ENCODE results near the gene C8G. TPM values are rescaled to one million over a fixed set of nuclear protein-coding genes. Genes with fewer than 3 reads are reported as not detected.

The C8G gene
- total and polyA plus RNA-seq, 2 of the 4 experiments (the other 2 are of a cell fraction), result 0.80 TPM; not detected in 1

DNA sequence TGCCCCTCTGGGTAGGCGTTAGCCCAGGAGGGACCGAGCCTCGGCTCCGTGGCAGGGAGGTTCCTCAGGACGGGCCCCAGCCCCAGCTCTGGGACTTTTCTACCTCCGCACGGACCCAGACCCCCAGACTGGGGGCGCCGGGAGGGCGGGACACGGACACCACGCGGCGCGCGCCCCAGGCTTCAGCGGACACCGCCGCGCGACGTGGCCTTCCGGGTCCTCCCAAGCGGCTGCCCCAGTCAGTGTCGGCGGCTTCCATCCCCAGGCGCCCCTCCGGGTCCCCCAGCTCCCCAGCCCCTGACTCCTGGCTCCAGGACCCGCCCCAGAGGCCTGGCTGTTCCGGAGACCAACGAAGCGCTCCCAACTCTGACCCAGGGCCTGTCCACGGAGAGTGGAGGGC lies 40.8 kb downstream of the C8G start:
- Histone ChIP-seq H3K9me1 (ENCODE audit: insufficient read depth, low read length) (no peaks in the 10 kb centered on the region), H4K8ac (ENCODE audit: low read depth in 2 of 2, low read length in 2 of 2) (no peak overlapping the region), H2AK9ac (replicated peaks; ENCODE audit: low read depth, low read length, poor library complexity) (no peak overlapping the region), H2BK20ac (ENCODE audit: low read depth, low read length) (no peak overlapping the region), H3K4me2 (ENCODE audit: low read depth, low read length) (no peak overlapping the region), H3K9ac (ENCODE audit: low read depth, low read length) (no peak overlapping the region), H3K4ac (ENCODE audit: low read depth, low read length) (no peak overlapping the region), H4K5ac (ENCODE audit: low read depth, low read length) (no peak overlapping the region), H3K56ac (ENCODE audit: extremely low read depth, insufficient read depth, low read length) (no peak overlapping the region), H3K9me3 (ENCODE audit: control insufficient read depth, insufficient read depth, low read length) (peaks cover 6% of the 10 kb centered on the region), H3K18ac (ENCODE audit: low read depth, low read length) (no peak overlapping the region), H3K27me3 (ENCODE audit: control insufficient read depth, insufficient read depth, low read length) (peaks cover 52% of the 10 kb centered on the region), H3K79me1 (ENCODE audit: low read depth in 1 of 2, low read length in 2 of 2) (no peaks in the 10 kb centered on the region), H4K91ac (ENCODE audit: insufficient read depth, low read depth, low read length) (no peak overlapping the region), H3K27ac (ENCODE audit: insufficient read depth, low read length) (no peak overlapping the region), H3K14ac (replicated peaks; ENCODE audit: low read depth, low read length) (no peak overlapping the region), H4K20me1 (ENCODE audit: insufficient read depth, low read length) (no peaks in the 10 kb centered on the region), H2BK5ac (ENCODE audit: low read depth, low read length, poor library complexity, severe bottlenecking) (no peak overlapping the region), H2BK120ac (ENCODE audit: low read depth, low read length) (no peak overlapping the region), H2AFZ (replicated peaks; ENCODE audit: low read length, poor library complexity) (no peak overlapping the region), H3K23ac (ENCODE audit: low read depth, low read length) (no peak overlapping the region), H3K36me3 (ENCODE audit: control insufficient read depth, insufficient read depth, low read length) (no peaks in the 10 kb centered on the region), H3K4me1 (ENCODE audit: control insufficient read depth, insufficient read depth, low read length) (no peaks in the 10 kb centered on the region), H2AK5ac (ENCODE audit: low read depth, low read length) (no peak overlapping the region), H2BK15ac (ENCODE audit: low read depth, low read length) (no peak overlapping the region), H3K4me3 (ENCODE audit: insufficient read depth, low read depth, low read length) (no peak overlapping the region)
- no TSS peak for BruUV-seq (replicated peaks)
- ChIA-PET POLR2A (ENCODE audit: unreplicated experiment) (no interaction called here), CTCF (interaction anchor here (1.0 kb wide), 1 partner anchor 43 kb away, joined by 5 read pairs; no protein-coding TSS in a partner anchor)
- dilution Hi-C loops (cut with HindIII; ENCODE audit: low sequenced_read_pairs, unreplicated experiment) (no loop called here), in situ Hi-C loops (cut with MboI; ENCODE audit: low sequenced_read_pairs) (no loop called here), intact Hi-C loops (cut with micrococcal nuclease) (no loop called here)
- ATAC-seq (ENCODE audit: low read depth) (no peak), DNase-seq (no peak)
- WGBS, 2 experiments (ENCODE audit: extremely low coverage in 2 of 2, insufficient read length in 1 of 2), result 7% methylated on average over 11 of the region's 33 CpGs; no CpG with 5 or more reads in 1 of the 2 experiments
- TF ChIP-seq USF2 (IDR thresholded peaks at IDR 0.05; ENCODE audit: low read depth, low read length) (no peak), SMC3 (IDR thresholded peaks at IDR 0.05; ENCODE audit: low read depth, low read length) (no peak), MAFK (IDR thresholded peaks at IDR 0.05; ENCODE audit: low read depth, low read length) (no peak), RAD21 (IDR thresholded peaks at IDR 0.05; ENCODE audit: low read length) (no peak), POLR2A (IDR thresholded peaks at IDR 0.05; ENCODE audit: low read depth, low read length) (no peak), MXI1 (IDR thresholded peaks at IDR 0.05; ENCODE audit: borderline replicate concordance, low read depth, low read length) (no peak), RCOR1 (IDR thresholded peaks at IDR 0.05; ENCODE audit: insufficient replicate concordance, low read length) (no peak), RFX5 (IDR thresholded peaks at IDR 0.05; ENCODE audit: low read depth, low read length) (no peak), CHD1 (IDR thresholded peaks at IDR 0.05; ENCODE audit: low read depth, low read length) (no peak), FOS (IDR thresholded peaks at IDR 0.05; ENCODE audit: low read depth, low read length) (no peak), NFE2L2 (IDR thresholded peaks at IDR 0.05; ENCODE audit: low read depth, low read length) (no peak), CEBPB (IDR thresholded peaks at IDR 0.05; ENCODE audit: low read depth, low read length) (no peak)
- TF ChIP-seq, protein P1, sequence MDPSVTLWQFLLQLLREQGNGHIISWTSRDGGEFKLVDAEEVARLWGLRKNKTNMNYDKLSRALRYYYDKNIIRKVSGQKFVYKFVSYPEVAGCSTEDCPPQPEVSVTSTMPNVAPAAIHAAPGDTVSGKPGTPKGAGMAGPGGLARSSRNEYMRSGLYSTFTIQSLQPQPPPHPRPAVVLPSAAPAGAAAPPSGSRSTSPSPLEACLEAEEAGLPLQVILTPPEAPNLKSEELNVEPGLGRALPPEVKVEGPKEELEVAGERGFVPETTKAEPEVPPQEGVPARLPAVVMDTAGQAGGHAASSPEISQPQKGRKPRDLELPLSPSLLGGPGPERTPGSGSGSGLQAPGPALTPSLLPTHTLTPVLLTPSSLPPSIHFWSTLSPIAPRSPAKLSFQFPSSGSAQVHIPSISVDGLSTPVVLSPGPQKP (IDR thresholded peaks at IDR 0.05; ENCODE audit: borderline replicate concordance, low read depth, low read length), result no peak

All from IMR-90 (cell line).